IMR-90 (cell line): Measurements from ENCODE around the gene PRRC2B. TPM values are rescaled to one million over a fixed set of nuclear protein-coding genes. Genes with fewer than 3 reads are reported as not detected.

Experiments
- ATAC-seq: fragments of 200-7000 bp; cut with Tn5 transposase; 2 replicates; pipeline ENCODE4 v1.9.1; 2020; ENCODE audit warnings: low read depth, mild to moderate bottlenecking, moderate library complexity
- BruUV-seq: library from RNA; stranded (reverse); fragments of 400-500 nt; replicated peaks from 2 replicates; lab custom pipeline; 2021; lab: Mats Ljungman, UMichigan
- CTCF ChIA-PET: fragments of 300-600 bp; formaldehyde crosslinking; extraction: SDS; loops from one replicate; lab custom pipeline; 2021; ENCODE audit warnings: antibody characterized with exemption; lab: Yijun Ruan, JAX
- POLR2A ChIA-PET: fragments of 300-600 bp; sonication (Branson Sonifier 250); formaldehyde crosslinking; loops from one replicate; lab custom pipeline; 2022; ENCODE audit warnings: antibody characterized with exemption; ENCODE audit not compliant: unreplicated experiment; lab: Charles Lee
- DNase-seq: peaks from one replicate; pipeline ENCODE4 v3.0.0; 2013
- H2AFZ ChIP-seq: replicated peaks from 2 replicates; pipeline ENCODE3; 2013; ENCODE audit warnings: low read length, mild to moderate bottlenecking; ENCODE audit not compliant: poor library complexity
- H2AK5ac ChIP-seq: 2 replicates; pipeline ENCODE4 v1.6.1; 2013; ENCODE audit warnings: low read depth, low read length, inconsistent platforms
- H2AK9ac ChIP-seq: replicated peaks from 2 replicates; pipeline ENCODE3; 2013; ENCODE audit warnings: mild to moderate bottlenecking, low read depth, low read length, moderate library complexity; ENCODE audit not compliant: poor library complexity
- H2BK120ac ChIP-seq: 2 replicates; pipeline ENCODE4 v1.6.1; 2013; ENCODE audit warnings: low read depth, low read length, inconsistent platforms
- H2BK15ac ChIP-seq: 3 replicates; pipeline ENCODE4 v1.6.1; 2013; ENCODE audit warnings: low read depth, low read length, inconsistent platforms
- H2BK20ac ChIP-seq: 2 replicates; pipeline ENCODE4 v1.6.1; 2013; ENCODE audit warnings: low read depth, mild to moderate bottlenecking, inconsistent platforms, low read length, moderate library complexity
- H2BK5ac ChIP-seq: 2 replicates; pipeline ENCODE4 v1.6.1; 2013; ENCODE audit warnings: mild to moderate bottlenecking, low read depth, low read length, inconsistent platforms; ENCODE audit not compliant: poor library complexity, severe bottlenecking
- H3K14ac ChIP-seq: replicated peaks from 2 replicates; pipeline ENCODE4 v1.6.1; 2013; ENCODE audit warnings: low read depth, low read length, inconsistent platforms
- H3K18ac ChIP-seq: 2 replicates; pipeline ENCODE4 v1.6.1; 2013; ENCODE audit warnings: low read depth, low read length, control low read depth
- H3K23ac ChIP-seq: 2 replicates; pipeline ENCODE4 v1.6.1; 2013; ENCODE audit warnings: low read depth, low read length, inconsistent platforms
- H3K27ac ChIP-seq: 2 replicates; pipeline ENCODE4 v1.5.1; 2013; ENCODE audit warnings: mild to moderate bottlenecking, control low read depth, low read length; ENCODE audit not compliant: insufficient read depth
- H3K27me3 ChIP-seq: 2 replicates; pipeline ENCODE4 v1.6.1; 2013; ENCODE audit warnings: low read length; ENCODE audit not compliant: control insufficient read depth, insufficient read depth
- H3K36me3 ChIP-seq: 2 replicates; pipeline ENCODE4 v1.6.1; 2013; ENCODE audit warnings: low read length, mixed read lengths; ENCODE audit not compliant: control insufficient read depth, insufficient read depth
- H3K4ac ChIP-seq: 2 replicates; pipeline ENCODE4 v1.6.1; 2013; ENCODE audit warnings: low read depth, low read length, inconsistent platforms
- H3K4me1 ChIP-seq: 2 replicates; pipeline ENCODE4 v1.6.1; 2013; ENCODE audit warnings: low read length, mixed read lengths; ENCODE audit not compliant: control insufficient read depth, insufficient read depth
- H3K4me2 ChIP-seq: 2 replicates; pipeline ENCODE4 v1.6.1; 2013; ENCODE audit warnings: low read depth, mild to moderate bottlenecking, control low read depth, low read length, moderate library complexity
- H3K4me3 ChIP-seq: 2 replicates; pipeline ENCODE4 v1.5.1; 2013; ENCODE audit warnings: low read depth, mild to moderate bottlenecking, control low read depth, low read length, moderate library complexity; ENCODE audit not compliant: insufficient read depth
- H3K56ac ChIP-seq: 2 replicates; pipeline ENCODE4 v1.6.1; 2013; ENCODE audit warnings: low read length, inconsistent platforms; ENCODE audit not compliant: insufficient read depth; ENCODE audit errors: extremely low read depth
- H3K79me1 ChIP-seq, 2 experiments: 2 replicates each; pipeline ENCODE4 v1.6.1; 2013; ENCODE audit warnings: low read length in 2 of 2, inconsistent platforms in 1 of 2, low read depth in 1 of 2
- H3K9ac ChIP-seq: 2 replicates; pipeline ENCODE4 v1.6.1; 2013; ENCODE audit warnings: low read depth, low read length, control low read depth
- H3K9me1 ChIP-seq: 2 replicates; pipeline ENCODE4 v1.6.1; 2013; ENCODE audit warnings: low read length, inconsistent platforms; ENCODE audit not compliant: insufficient read depth
- H3K9me3 ChIP-seq: 2 replicates; pipeline ENCODE4 v1.6.1; 2013; ENCODE audit warnings: low read length; ENCODE audit not compliant: control insufficient read depth, insufficient read depth
- H4K20me1 ChIP-seq: 2 replicates; pipeline ENCODE4 v1.6.1; 2013; ENCODE audit warnings: low read length, inconsistent platforms; ENCODE audit not compliant: insufficient read depth
- H4K5ac ChIP-seq: 2 replicates; pipeline ENCODE4 v1.6.1; 2013; ENCODE audit warnings: mild to moderate bottlenecking, low read depth, low read length, control low read depth
- H4K8ac ChIP-seq, 2 experiments: 2 replicates each; pipeline ENCODE4 v1.6.1; 2013; ENCODE audit warnings: low read depth in 2 of 2, low read length in 2 of 2, control low read depth in 1 of 2, inconsistent platforms in 1 of 2
- H4K91ac ChIP-seq: 2 replicates; pipeline ENCODE4 v1.6.1; 2013; ENCODE audit warnings: low read depth, low read length, inconsistent platforms; ENCODE audit not compliant: insufficient read depth
- FOS ChIP-seq: fragments of 150-350 bp; IDR thresholded peaks from 2 replicates; pipeline ENCODE4 v1.6.1; 2016; ENCODE audit warnings: low read depth, low read length
- SMC3 ChIP-seq: fragments of 150-350 bp; IDR thresholded peaks from 2 replicates; pipeline ENCODE4 v1.6.1; 2016; ENCODE audit warnings: low read depth, mild to moderate bottlenecking, antibody characterized with exemption, low read length, moderate library complexity
- WGBS, 2 experiments: methylation state at CpG; one replicate each; pipeline versions ENCODE4 v1.1.5 to v1.1.7; 2013; ENCODE audit warnings: missing lambda C conversion rate in 2 of 2; ENCODE audit not compliant: insufficient read length in 1 of 2; ENCODE audit errors: extremely low coverage in 2 of 2; 5-methylcytosine and 5-hydroxymethylcytosine counted together
- dilution Hi-C: fragments of 300-500 bp; cut with HindIII; formaldehyde crosslinking; loops from one replicate; pipeline ENCODE4 v1.14.3; 2018; ENCODE audit warnings: low sequenced_read_pairs; ENCODE audit not compliant: unreplicated experiment
- in situ Hi-C: fragments of 300-500 bp; cut with MboI; formaldehyde crosslinking; loops from 3 replicates; pipeline ENCODE4 v1.14.3; 2019; ENCODE audit warnings: low sequenced_read_pairs, inconsistent platforms, mixed read lengths
- intact Hi-C: fragments of 100-400 bp; cut with micrococcal nuclease; formaldehyde crosslinking; loops from 2 replicates; pipeline ENCODE4 v1.10.0; 2022
- polyA plus RNA-seq, 3 experiments: library from polyadenylated mRNA; depleted of rRNA; stranded (reverse); fragments of >200 nt; gene quantifications; 2 replicates each; pipeline ENCODE4 v1.2.3, GENCODE V29; 2012; ENCODE audit warnings: low replicate concordance in 1 of 3
- total RNA-seq: library from RNA; depleted of rRNA; stranded (reverse); fragments of >200 nt; gene quantifications from 2 replicates; pipeline ENCODE4 v1.2.3, GENCODE V29; 2012

Gene PRRC2B
- total and polyA plus RNA-seq, 2 of the 4 experiments (the other 2 are of a cell fraction), result 19.4 to 39.1 TPM

GRCh38 chr9:131397100-131397790 is 3.4 kb downstream of the PRRC2B start:
- H3K4me2 ChIP-seq, result peak overlapping the region; percentile 86
- intact Hi-C loops (loop anchor here (2.0 to 5.0 kb wide), 2 partner anchors 26 to 80 kb away; no protein-coding TSS in a partner anchor), in situ Hi-C loops (no loop called here), dilution Hi-C loops (no loop called here)
- peak overlapping the region; percentile 86 for H2AK9ac ChIP-seq
- CTCF ChIA-PET, result interaction anchor here (0.8 to 1.2 kb wide), 2 partner anchors 48 to 299 kb away, joined by 4 read pairs; no protein-coding TSS in a partner anchor
- H2AFZ ChIP-seq, result no peak overlapping the region
- peak overlapping the region; percentile 8 for H3K4me3 ChIP-seq
- H2AK5ac ChIP-seq, result peak overlapping the region; percentile 71; the same call in 1 of the 2 replicates
- 0 out of 2 replicates have a peak overlapping the region, but pooled peaks have one; percentile 15 for H4K5ac ChIP-seq
- H3K56ac ChIP-seq, result no peak overlapping the region
- no peak overlapping the region for H2BK120ac ChIP-seq
- peaks cover 0 to 38% of the 10 kb centered on the region in 2 experiments; a peak in 2 of 4 replicates for H3K79me1 ChIP-seq
- peak overlapping the region; percentile 73 for H3K23ac ChIP-seq
- no CpG with 5 or more reads among the region's 8 CpGs for WGBS, 2 experiments
- peaks cover 20% of the 10 kb centered on the region for H3K9me1 ChIP-seq
- no peaks in the 10 kb centered on the region for H3K27me3 ChIP-seq
- H4K91ac ChIP-seq, result peak overlapping the region; percentile 46
- peaks cover 4% of the 10 kb centered on the region for H3K36me3 ChIP-seq
- H3K4me1 ChIP-seq, result peaks cover 23% of the 10 kb centered on the region
- POLR2A ChIA-PET, result no interaction called here
- no peak overlapping the region for H2BK15ac ChIP-seq
- H3K4ac ChIP-seq, result peak overlapping the region; percentile 21; the same call in 1 of the 2 replicates
- DNase-seq (peak; percentile 48), ATAC-seq (no peak)
- peaks cover 74% of the 10 kb centered on the region for H4K20me1 ChIP-seq
- H2BK5ac ChIP-seq, result peak overlapping the region; percentile 46
- H4K8ac ChIP-seq, result peak overlapping the region in 1 of 2 experiments; percentile 43; a peak in 1 of 4 replicates
- H3K9ac ChIP-seq, result peak overlapping the region; percentile 12
- H3K14ac ChIP-seq, result 0 out of 2 replicates have a peak overlapping the region, but pooled peaks have one; percentile 17
- TF ChIP-seq SMC3 (no peak), FOS (peak; percentile 33; the same call in 1 of the 2 replicates)
- no peaks in the 10 kb centered on the region for H3K9me3 ChIP-seq
- BruUV-seq, result no TSS peak
- H3K18ac ChIP-seq, result no peak overlapping the region
- no peak overlapping the region for H2BK20ac ChIP-seq
- peak overlapping the region; percentile 77 for H3K27ac ChIP-seq
